Measurements from ENCODE around the gene CACNA1C. TPM values are rescaled to one million over a fixed set of nuclear protein-coding genes. Genes with fewer than 3 reads are reported as not detected.

Gene CACNA1C
- total RNA-seq, 4 donors from 2014 or later: 3.8 to 13.6 (median 5.7) TPM

- no peak for ATAC-seq (ENCODE audit: low FRiP score)
These were observed 428.6 kb downstream of the CACNA1C start for GRCh38 chr12:2481346-2481745.

GRCh38 chr12:2481951-2482350 lies 429.2 kb downstream of the CACNA1C start:
- no peak for TF ChIP-seq CTCF (IDR thresholded peaks at IDR 0.05)
- no peak for ATAC-seq (ENCODE audit: low FRiP score)

More at GRCh38 chr12:2481346-2481745, 428.6 kb downstream of the CACNA1C start:
- no peak for DNase-seq (ENCODE audit: low spot score)
- no peak for TF ChIP-seq CTCF (IDR thresholded peaks at IDR 0.05)

GRCh38 chr12:2482938-2483660 lies 430.3 kb downstream of the CACNA1C start:
- ATAC-seq (ENCODE audit: low FRiP score) (no peak), DNase-seq (ENCODE audit: low spot score) (no peak)
- no peak for TF ChIP-seq CTCF (IDR thresholded peaks at IDR 0.05)

More at GRCh38 chr12:2481951-2482350, 429.2 kb downstream of the CACNA1C start:
- no peak for DNase-seq (ENCODE audit: low spot score)

- ATAC-seq (ENCODE audit: low FRiP score): no peak
- DNase-seq (ENCODE audit: low spot score): no peak
- TF ChIP-seq CTCF (IDR thresholded peaks at IDR 0.05): no peak
These were observed 430.9 kb downstream of the CACNA1C start for GRCh38 chr12:2483713-2484112.

- ATAC-seq (ENCODE audit: low FRiP score): no peak
- DNase-seq (ENCODE audit: low spot score): no peak
- TF ChIP-seq CTCF (IDR thresholded peaks at IDR 0.05): no peak
These were observed 431.5 kb downstream of the CACNA1C start for GRCh38 chr12:2484141-2484776.

GRCh38 chr12:2485681-2486080 lies 432.9 kb downstream of the CACNA1C start:
- no peak for DNase-seq (ENCODE audit: low spot score)
- TF ChIP-seq CTCF (IDR thresholded peaks at IDR 0.05): no peak
- no peak for ATAC-seq (ENCODE audit: low FRiP score)

- TF ChIP-seq CTCF (IDR thresholded peaks at IDR 0.05): no peak
- DNase-seq (ENCODE audit: low spot score) (no peak), ATAC-seq (ENCODE audit: low FRiP score) (no peak)
These were observed 434.0 kb downstream of the CACNA1C start for GRCh38 chr12:2486796-2487195.
